ENCODE results near the gene WDR70.

Gene WDR70

DNA sequence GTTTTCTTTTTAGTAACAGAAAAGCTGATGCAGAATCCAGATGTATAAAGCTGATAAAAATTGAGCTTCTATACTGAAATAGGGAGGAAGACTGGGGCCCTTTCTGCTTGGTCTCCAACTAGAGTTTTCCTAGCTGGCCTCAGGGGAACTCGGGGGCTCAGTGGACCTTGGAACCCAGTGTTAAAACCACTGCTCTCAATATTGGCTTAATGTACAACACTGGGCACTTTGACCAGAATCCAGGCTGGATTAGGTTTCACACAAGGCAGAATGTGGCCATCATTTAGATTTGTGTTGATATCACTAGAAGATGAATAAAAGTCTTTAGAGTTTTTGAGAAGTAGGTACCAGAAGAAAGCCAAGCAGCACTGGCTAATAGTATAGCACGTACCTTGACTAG, 346.1 kb downstream of the WDR70 start:
- in situ Hi-C loops (cut with MboI; ENCODE audit: low pct_unique_long_range_greater_than_20kb, low sequenced_read_pairs), result no loop called here
- DNase-seq, result no peak

DNA sequence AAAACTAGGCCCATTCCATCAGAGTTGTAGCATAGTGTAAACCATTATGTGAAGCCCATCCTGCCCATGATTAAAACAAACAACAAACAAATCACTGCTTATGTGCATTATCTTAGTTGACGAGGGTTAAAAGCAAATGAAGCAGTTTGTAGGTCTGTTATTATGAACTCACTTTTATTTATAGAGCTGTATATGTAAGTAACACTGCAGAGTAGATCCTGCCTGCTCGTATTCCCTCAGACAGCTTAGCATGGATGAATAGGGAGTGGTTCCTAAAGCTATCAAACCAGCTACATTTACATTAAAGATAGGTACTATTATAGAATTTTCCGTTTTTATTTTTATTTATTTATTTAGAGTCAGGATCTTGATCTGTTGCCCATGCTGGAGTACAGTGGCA, 348.1 kb downstream of the WDR70 start:
- no peak for DNase-seq
- in situ Hi-C loops (cut with MboI; ENCODE audit: low pct_unique_long_range_greater_than_20kb, low sequenced_read_pairs), result no loop called here

DNA sequence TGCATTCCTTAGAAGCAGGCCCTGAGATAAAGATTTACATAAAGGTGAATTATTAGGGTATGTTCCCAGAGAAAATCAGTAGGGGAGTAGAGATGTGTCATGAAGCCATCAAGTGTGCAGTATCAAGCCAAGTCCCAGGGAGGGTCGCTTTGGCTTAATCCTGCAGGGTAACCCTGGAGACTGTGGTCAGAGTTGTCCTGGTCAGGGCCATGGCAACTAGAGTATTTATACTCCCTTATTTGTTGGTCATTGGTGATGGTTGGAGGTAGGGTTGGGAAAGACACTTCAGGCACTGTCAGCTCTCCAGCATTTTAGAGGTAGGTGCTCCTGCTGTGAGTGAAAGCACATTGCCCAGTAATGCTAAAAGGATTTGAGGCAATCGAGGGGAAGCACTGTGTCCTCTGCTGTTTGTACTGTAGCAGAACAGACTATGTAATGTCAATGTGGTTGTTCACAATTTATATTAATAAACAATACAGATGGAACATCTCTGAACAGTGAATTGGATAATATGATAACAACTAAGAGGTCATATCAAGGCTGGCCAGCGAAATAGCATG, 351.9 kb downstream of the WDR70 start:
- DNase-seq, result no peak
- in situ Hi-C loops (cut with MboI; ENCODE audit: low pct_unique_long_range_greater_than_20kb, low sequenced_read_pairs), result no loop called here

DNA sequence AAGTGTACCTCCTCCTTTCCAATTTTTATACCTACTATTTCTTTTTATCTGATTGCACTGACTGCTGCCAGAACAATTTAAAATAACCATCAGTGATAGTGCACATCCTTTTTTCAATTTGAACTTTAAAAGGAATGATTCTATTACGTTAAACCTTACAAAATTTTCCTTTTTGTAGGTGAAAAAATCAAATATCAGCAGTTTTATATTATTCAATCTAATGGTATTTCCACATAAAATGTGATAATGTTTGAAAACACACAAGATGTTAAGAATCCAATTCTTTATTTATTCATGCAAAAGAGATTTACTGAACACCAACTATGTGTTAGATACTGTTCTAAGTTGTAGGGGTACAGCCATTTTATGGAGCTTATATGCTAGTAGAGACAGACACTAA, 355.0 kb downstream of the WDR70 start:
- in situ Hi-C loops (cut with MboI; ENCODE audit: low pct_unique_long_range_greater_than_20kb, low sequenced_read_pairs), result no loop called here
- DNase-seq, result no peak

DNA sequence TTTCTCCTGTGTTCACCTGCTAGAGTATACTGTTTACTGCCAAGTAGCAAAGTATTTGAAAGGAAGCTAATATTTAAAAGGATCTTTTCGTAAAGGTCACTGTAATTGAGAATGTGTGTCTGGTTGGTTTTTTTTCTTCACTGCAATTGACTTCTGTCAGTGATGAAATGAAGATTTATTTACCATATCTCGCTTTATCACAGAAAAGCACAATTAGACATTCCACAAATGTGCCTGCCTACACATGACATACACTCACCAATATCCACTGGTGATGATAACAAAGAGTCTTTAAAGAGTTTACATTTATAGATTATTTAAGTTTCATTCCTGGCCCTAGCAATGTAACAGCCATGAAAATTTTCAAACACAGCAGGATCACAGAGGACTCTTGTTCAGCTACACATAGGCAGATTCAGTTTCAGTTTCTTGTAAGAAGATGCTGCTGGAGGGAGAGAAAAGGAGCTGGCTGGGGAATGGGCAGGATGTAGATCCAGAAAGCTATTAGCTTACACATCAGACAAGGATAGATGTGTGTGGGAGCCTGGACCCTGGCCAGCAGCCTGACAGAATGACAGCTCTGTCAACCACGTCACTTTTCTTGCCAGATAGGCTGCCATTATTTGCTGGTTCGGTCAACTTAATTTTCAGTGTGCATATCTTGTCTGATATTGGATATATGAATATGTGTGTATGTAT, 356.7 kb downstream of the WDR70 start:
- in situ Hi-C loops (cut with MboI; ENCODE audit: low pct_unique_long_range_greater_than_20kb, low sequenced_read_pairs), result no loop called here
- no peak for DNase-seq

DNA sequence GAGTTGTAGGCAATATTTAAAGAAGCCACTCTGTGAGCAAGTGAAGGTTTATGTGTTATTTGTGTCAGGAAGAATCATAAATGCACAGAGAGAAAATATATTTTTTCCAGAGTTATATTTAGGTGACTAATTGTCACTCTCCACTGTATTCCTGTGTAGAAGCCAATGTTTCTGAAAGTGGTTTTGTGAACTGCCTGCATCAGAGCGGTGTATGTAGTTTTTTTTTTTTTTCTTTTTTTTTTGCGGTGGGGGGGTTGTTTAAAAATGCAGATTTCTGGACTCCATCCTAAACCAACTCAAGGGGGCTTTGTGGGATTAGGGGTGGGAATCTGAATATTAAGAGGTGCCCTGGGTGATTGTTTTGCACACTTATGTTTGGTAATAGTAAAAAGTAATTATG, 357.3 kb downstream of the WDR70 start:
- in situ Hi-C loops (cut with MboI; ENCODE audit: low pct_unique_long_range_greater_than_20kb, low sequenced_read_pairs), result no loop called here
- no peak for DNase-seq

DNA sequence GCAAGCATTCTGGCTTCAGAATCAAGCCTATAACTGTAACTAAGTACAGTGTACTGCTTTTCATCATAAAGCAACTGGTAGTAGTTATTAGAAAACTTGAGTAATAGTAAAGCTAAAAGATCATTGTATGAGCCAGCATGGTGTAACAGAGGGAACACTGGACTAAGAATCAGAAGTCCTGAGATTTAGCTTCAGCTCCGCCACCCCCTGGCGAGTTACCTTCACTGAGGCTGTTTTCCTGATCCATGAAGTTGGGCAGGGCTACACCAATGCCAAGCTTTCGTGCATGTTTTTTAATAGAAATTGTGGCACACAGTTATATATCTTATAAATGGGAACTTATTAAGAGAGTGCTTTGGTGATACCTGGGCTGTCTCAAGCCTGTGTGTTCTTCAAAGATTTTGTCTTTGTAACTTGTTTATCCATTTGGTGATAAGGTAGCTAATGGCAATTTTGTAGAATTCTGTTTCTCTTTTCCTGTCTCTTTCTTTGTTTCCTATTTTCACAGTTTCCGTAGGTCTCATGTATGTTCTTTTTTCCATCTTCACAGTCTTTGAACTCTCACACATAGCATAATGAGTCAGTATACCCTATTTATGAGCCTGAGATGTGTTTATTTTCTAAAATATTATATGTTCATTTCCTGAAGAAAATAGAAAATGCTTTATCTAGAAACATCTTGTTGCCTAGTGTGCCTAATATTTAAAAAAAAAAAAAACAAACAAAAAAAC, 358.4 kb downstream of the WDR70 start:
- in situ Hi-C loops (cut with MboI; ENCODE audit: low pct_unique_long_range_greater_than_20kb, low sequenced_read_pairs), result no loop called here
- no peak for DNase-seq

DNA sequence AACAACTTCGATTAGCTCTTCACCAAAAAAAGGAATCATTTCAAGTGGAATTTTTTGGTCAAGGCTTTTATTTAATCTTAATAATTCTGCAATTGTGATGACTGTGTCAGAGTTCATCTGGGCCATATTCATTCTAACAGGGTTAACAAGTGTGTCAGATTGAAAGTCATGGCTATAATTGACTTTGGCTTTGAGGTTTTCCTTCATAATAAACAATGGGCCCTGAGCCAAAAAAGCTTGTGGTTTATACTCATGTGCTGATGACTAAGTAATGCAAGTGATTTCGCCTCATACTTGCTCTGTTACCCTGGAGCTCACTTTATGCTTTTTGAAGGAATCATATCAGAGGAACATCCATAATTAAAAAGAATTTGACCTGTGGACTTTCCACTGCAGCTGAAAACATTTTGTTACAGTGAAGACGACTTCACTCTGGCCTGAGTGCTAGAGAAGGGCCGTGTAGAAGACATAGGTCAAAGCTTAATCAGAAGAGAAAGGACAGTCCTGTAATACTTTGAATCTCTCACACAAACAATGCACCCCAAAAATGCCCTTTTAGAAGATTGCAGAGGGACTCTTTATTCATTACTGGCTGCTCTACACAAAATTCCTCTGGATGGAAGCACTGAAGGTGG, 359.1 kb downstream of the WDR70 start:
- DNase-seq, result peak; percentile 57
- in situ Hi-C loops (cut with MboI; ENCODE audit: low pct_unique_long_range_greater_than_20kb, low sequenced_read_pairs), result no loop called here

DNA sequence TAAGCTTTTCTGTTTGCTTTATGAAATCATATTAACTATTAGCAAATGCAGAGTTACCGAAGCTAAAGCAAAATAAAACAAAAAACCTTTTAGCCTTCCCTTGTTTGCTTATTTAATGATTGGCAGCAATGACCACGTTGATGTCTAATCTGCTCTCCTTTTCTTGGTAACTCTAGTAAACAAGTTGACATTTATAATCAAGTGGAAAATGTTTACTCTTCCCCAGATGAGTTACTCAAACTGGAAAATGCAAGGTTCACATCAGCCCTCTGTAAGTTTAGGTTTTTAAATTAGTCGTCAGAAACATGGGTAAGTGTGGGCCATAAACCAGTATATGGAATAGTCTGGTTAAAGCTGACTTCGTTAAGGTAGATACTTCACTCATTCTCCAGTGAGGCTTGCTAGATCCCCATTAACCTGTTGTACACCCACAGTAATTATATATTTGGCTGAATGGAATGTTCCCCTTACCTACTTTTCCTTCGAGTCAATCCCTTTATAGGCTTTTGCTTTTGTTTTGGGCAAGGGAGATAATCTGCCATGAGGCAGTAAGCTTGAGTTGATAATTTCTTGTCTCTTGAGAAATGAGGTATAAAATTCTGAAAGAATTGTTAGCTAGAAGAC, 359.9 kb downstream of the WDR70 start:
- in situ Hi-C loops (cut with MboI; ENCODE audit: low pct_unique_long_range_greater_than_20kb, low sequenced_read_pairs), result no loop called here
- DNase-seq, result no peak

DNA sequence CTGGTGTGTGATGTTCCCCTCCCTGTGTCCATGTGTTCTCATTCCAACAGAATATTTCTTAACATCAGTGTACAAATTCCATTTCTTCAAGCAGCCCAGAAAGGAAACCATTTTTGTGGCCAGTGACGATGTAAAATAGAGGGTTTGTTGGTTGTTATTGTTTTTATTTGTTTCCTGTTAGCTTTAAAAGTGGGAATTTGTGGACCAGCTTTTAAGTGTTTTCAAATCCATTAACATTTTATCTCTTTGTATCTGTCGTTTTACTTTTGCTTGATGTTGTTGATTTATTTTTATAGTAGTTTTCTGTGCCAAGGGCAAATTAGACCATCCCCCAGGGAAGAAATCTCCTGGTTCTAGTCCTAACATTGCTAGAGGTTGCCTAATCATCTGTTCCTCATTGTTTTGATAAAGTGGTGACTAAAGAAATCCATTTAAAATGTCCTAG, 360.7 kb downstream of the WDR70 start:
- no peak for DNase-seq
- in situ Hi-C loops (cut with MboI; ENCODE audit: low pct_unique_long_range_greater_than_20kb, low sequenced_read_pairs), result no loop called here

DNA sequence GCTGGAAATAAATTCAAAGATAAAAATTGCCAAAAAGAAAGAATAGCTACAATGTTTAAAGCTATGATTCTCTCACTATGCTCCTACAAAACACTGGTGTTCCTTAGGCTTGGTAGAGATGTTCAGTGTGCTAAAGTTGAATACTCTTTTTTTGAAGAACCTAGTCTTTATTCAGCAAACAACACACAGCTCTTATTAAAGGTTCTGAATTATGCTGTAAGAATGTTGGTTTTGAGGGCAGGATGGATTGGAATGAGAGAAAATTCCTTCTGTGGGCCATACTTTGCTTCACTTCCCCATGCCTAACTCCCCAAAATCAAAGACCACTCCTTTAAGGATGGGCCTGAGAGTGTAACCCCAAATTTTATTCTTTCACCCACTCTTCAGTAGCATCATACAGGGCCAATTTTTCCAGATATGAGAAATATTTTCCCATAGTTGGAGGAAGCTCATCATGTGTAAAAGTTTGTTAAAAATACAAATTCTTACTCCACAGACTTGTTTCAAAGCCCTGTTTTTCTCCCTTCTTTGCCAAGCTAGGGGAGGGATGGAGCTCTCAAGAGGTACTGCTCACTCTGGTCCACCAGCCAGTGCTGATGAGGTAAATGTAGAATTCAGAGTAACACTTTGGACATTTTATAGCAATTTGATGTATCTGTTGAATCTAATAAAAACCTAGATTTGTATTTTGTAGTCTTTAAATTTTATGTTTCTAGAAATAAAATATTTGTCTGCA, 361.4 kb downstream of the WDR70 start:
- no peak for DNase-seq
- in situ Hi-C loops (cut with MboI; ENCODE audit: low pct_unique_long_range_greater_than_20kb, low sequenced_read_pairs), result no loop called here

DNA sequence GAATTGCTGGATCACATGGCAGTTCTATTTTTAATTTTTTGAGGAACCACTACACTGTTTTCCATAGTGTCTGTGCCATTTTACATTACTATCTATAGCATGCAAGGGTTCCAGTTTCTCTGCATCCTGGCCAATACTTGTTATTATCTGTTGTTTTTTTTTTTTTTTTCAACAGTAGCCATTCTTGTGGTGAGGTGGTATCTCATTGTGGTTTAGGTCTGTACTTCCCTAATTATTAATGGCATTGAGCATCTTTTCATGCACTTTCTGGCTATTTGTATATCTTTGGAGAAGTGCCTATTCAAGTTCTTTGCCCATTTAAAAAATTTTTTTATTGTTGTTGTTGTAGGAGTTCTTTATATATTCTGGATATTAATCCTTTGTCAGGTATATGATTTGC, 363.0 kb downstream of the WDR70 start:
- in situ Hi-C loops (cut with MboI; ENCODE audit: low pct_unique_long_range_greater_than_20kb, low sequenced_read_pairs), result no loop called here
- DNase-seq, result peak; percentile 41

DNA sequence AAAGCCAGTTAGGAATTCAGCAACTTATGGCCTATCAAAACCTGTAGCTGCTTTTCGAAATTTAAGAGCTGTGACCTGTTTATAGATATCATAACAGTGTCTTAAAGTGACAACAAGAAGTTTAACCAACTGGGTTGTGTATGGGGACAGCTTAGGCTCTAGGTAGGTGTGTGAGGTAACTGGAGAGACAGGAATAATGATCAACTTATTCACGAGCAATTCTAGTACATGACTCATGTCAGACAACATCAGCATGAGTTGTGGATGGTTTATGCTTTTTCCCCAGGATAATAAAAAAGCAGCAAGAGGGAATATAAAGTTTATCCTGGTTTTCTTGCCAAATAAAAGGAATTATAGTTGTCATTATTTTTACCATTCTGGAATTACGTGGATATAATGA, 372.1 kb downstream of the WDR70 start:
- in situ Hi-C loops (cut with MboI; ENCODE audit: low pct_unique_long_range_greater_than_20kb, low sequenced_read_pairs), result no loop called here
- no peak for DNase-seq

DNA sequence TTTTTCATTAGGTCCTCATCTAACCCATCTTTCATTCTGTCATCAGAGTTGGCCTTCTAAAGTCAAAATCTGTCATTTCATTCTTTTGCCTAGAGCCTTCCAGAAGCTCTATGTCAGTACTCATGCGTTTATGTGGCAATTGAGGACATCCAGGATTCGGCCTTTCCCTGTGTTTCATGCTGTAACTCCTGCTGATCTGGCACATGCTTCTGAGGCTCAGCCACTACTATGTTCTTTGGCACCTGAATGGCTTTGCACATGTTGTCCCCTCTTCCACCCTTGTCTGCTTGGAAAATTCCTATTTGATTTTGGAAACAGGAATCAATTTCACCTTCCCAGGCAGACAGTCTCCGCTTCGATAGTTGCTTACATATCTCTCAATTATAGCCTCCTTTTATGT, 375.9 kb downstream of the WDR70 start:
- in situ Hi-C loops (cut with MboI; ENCODE audit: low pct_unique_long_range_greater_than_20kb, low sequenced_read_pairs), result no loop called here
- no peak for DNase-seq

DNA sequence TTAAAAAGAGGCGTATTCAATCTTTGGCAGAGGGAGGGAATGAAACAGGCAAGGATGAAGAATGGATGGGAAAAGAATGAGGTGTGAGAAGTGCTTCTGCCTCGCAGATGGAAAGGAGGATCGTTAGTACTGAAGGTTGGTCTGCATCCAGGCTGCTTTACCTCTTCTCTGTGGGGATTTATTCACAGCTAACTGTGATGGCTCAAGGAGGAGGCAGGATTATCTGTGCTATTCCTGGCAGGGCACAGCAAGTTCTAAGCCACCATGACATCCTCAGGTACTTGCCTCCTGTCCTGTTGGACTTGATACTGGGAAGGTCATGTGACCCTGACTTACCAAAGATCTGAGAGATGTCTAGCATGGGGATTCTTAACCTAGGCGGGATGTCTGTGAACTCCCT, 376.5 kb downstream of the WDR70 start:
- no peak for DNase-seq
- in situ Hi-C loops (cut with MboI; ENCODE audit: low pct_unique_long_range_greater_than_20kb, low sequenced_read_pairs), result no loop called here

DNA sequence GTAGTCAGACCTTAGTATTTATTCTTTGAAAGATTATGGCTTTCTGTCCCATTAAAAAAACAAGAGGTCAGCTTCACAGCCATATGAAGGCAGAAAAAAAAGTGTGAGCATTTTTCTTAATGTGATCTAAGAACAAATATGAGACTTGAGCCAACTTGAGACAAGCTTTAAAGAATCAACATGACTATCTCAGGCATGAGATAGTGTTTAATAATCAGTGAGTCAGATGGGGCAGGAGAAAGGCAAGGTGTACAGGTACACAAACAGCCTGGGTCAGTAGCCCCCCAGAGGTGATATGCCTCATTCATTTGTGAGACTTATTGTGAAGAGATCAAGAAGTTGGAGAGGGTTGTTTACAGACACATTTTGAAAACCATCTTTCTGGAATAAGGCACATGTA, 377.1 kb downstream of the WDR70 start:
- no peak for DNase-seq
- in situ Hi-C loops (cut with MboI; ENCODE audit: low pct_unique_long_range_greater_than_20kb, low sequenced_read_pairs), result no loop called here

DNA sequence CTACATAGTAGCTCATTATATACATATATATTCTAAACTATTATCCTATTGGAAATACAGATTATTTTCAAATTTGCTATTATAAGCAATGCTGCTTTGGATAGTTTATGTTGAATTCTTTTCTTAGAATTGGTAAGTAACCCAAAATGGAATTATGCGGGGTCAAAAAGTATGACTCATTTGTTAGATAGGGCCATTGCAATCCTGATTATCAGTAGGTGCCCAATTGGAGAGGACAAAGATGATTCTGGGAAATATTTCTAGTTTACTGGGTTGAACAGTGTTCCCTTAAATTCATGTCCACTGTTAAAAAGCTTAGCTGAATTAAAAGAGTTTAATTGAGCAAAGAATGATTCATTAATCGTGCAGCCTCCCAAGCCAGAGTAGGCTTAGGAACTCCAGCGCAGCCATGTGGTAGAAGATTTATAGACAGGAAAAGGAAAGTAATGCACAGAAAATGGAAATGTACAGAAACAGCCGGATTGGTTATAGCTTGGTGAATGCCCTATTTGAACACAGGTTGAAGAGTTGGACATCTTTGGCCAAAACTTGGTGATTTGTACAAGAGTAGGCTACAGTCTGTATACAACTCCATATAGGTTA, 379.0 kb downstream of the WDR70 start:
- DNase-seq, result peak; percentile 10
- in situ Hi-C loops (cut with MboI; ENCODE audit: low pct_unique_long_range_greater_than_20kb, low sequenced_read_pairs), result no loop called here

DNA sequence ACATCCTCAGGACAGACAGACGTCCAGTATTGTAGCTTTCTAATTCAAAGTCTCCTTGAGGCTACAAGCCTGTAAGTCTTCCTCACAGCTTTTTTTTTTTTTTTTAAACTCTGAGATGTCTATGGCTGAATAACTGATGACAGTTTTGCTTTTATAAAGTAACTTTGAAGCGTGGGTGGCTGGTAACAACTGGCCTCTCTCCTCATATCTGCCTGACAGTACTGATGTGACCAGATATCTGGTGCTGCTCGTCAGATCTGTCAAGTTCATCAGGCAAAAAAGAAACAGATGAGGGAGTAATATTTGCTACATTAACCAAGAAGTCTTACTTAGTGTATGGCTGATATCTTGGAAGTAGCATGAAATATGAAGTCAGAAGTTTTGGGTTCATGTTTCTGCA, 388.1 kb downstream of the WDR70 start:
- in situ Hi-C loops (cut with MboI; ENCODE audit: low pct_unique_long_range_greater_than_20kb, low sequenced_read_pairs), result no loop called here
- no peak for DNase-seq

DNA sequence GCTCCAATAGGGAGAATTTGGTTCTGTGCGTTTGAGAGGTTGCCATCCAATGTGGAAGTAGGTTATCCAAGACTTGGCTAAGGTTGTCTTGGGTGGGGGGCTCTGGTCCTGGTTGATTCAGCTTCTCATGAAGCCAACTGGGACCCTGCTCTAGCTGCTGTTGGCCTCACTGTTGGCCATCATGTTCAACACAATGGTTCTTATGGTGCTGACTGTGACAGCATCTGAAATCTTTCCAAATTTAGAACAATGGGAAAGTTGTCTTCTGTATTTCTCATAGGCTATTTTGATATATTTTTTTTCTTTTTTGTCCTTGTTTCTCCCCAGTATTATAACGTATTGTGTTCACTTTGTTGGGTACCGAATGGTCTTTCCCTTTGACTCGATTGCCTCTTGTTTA, 388.8 kb downstream of the WDR70 start:
- in situ Hi-C loops (cut with MboI; ENCODE audit: low pct_unique_long_range_greater_than_20kb, low sequenced_read_pairs), result no loop called here
- DNase-seq, result no peak

Data from KBM-7 (cell line).